Transverse colon (tissue), 4 donors: ENCODE data around the gene MCF2L2. TPM values are rescaled to one million over a fixed set of nuclear protein-coding genes. Genes with fewer than 3 reads are reported as not detected.
"Not testable (repeated sequence)": the region's sequence is repeated elsewhere in the genome, so short reads cannot be mapped to it uniquely, and the experiment has no call there.

Experiments
- DNase-seq: peaks from one replicate; pipeline ENCODE4 v3.0.0-alpha.2; 2019
- H3K27ac ChIP-seq, 4 donors: fragments of 200-600 bp; sonication (generic); 2 replicates each; pipeline ENCODE4 v1.5.1; 2016 to 2018; ENCODE audit warnings: inconsistent platforms in 4 of 4
- H3K27me3 ChIP-seq: fragments of 200-600 bp; sonication (generic); 2 replicates; pipeline ENCODE4 v1.5.1; 2017; ENCODE audit warnings: inconsistent platforms
- H3K36me3 ChIP-seq, 4 donors: fragments of 200-600 bp; sonication (generic); 2 replicates each; pipeline ENCODE4 v1.5.1; 2017 to 2019; ENCODE audit warnings: inconsistent platforms in 4 of 4
- H3K4me1 ChIP-seq, 4 donors: fragments of 200-600 bp; sonication (generic); 2 replicates each; pipeline ENCODE4 v1.5.1; 2017 to 2020; ENCODE audit warnings: inconsistent platforms in 4 of 4
- H3K4me3 ChIP-seq, 4 donors: fragments of 200-600 bp; sonication (generic); 1 replicate in 1 of 4; 2 replicates in 3 of 4; pipeline versions ENCODE4 v1.5.1 to v1.6.1; 2017 to 2019; ENCODE audit warnings: inconsistent platforms in 4 of 4
- H3K9me3 ChIP-seq, 2 donors: fragments of 200-600 bp; sonication (generic); 2 replicates each; pipeline ENCODE4 v1.5.1; 2017 to 2019; ENCODE audit warnings: inconsistent platforms in 2 of 2
- EP300 ChIP-seq: sonication (generic); formaldehyde crosslinking; IDR thresholded peaks from one replicate; pipeline ENCODE4 v1.6.1; 2017; ENCODE audit warnings: antibody characterized with exemption, low read depth
- POLR2A ChIP-seq: fragments of 450-650 bp; IDR thresholded peaks from one replicate; pipeline ENCODE4 v1.6.1; 2016; ENCODE audit warnings: antibody characterized with exemption, mild to moderate bottlenecking, moderate library complexity
- POLR2AphosphoS5 ChIP-seq, 3 donors: sonication (generic); formaldehyde crosslinking; IDR thresholded peaks; one replicate each; pipeline ENCODE4 v1.6.1; 2016; ENCODE audit warnings: antibody characterized with exemption in 3 of 3
- WGBS, 2 donors: methylation state at CpG; one replicate each; pipeline ENCODE4 v1.1.5; 2018; ENCODE audit warnings: low coverage in 1 of 2; 5-methylcytosine and 5-hydroxymethylcytosine counted together
- in situ Hi-C, 4 donors: fragments of 200-750 bp; cut with MboI; loops; one replicate each; pipeline versions ENCODE4 v1.15.0 to v1.15.1; 2017; ENCODE audit warnings: low sequenced_read_pairs in 3 of 4, low pct_ligation_motif_present in 1 of 4, low pct_unique_long_range_greater_than_20kb in 1 of 4
- intact Hi-C: fragments of 100-400 bp; cut with DNase I; formaldehyde crosslinking; loops from one replicate; pipeline ENCODE4 v1.15.1; 2023; ENCODE audit warnings: low total_unique reads
- total RNA-seq, 4 donors: library from RNA; depleted of rRNA; stranded (reverse); fragments of >200 nt; gene quantifications; one replicate each; pipeline ENCODE4 v1.1.0, GENCODE V29; 2016
- TF ChIP-seq, protein P1 (sequence below), 5 experiments: fragments of 200-600 bp in 3 of 5; fragments of 450-650 bp in 2 of 5; sonication (generic) in 3 of 5; IDR thresholded peaks; 1 replicate in 2 of 5; 2 replicates in 3 of 5; pipeline ENCODE4 v1.5.1; 2016 to 2017; ENCODE audit warnings: antibody characterized with exemption in 5 of 5, inconsistent platforms in 3 of 5, mild to moderate bottlenecking in 2 of 5, moderate library complexity in 1 of 5

The MCF2L2 gene
- total RNA-seq, 4 donors from 2014 or later = 0.20 to 3.7 (median 2.0) TPM

DNA sequence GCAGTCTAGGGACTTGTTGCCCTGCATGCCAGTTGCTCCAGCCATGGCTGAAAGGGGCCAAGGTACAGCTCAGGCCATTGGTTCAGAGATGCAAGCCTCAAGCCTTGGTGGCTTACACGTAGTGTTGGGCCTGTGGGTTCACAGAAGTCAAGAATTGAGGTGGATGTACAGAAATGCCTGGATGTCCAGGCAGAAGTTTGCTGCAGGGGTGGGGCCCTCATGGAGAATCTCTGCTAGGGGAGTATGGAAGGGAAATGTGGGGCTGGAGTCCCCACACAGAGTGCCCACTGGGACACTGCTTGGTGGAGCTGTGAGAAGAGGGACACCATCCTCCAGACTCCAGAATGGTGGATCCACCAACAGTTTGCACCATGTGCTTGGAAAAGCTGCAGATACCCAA is 186.0 kb downstream of the MCF2L2 start:
- TF ChIP-seq EP300 (no peak), POLR2AphosphoS5 (IDR thresholded peaks at IDR 0.05) (no peak), POLR2A (no peak)
- TF ChIP-seq, protein P1, sequence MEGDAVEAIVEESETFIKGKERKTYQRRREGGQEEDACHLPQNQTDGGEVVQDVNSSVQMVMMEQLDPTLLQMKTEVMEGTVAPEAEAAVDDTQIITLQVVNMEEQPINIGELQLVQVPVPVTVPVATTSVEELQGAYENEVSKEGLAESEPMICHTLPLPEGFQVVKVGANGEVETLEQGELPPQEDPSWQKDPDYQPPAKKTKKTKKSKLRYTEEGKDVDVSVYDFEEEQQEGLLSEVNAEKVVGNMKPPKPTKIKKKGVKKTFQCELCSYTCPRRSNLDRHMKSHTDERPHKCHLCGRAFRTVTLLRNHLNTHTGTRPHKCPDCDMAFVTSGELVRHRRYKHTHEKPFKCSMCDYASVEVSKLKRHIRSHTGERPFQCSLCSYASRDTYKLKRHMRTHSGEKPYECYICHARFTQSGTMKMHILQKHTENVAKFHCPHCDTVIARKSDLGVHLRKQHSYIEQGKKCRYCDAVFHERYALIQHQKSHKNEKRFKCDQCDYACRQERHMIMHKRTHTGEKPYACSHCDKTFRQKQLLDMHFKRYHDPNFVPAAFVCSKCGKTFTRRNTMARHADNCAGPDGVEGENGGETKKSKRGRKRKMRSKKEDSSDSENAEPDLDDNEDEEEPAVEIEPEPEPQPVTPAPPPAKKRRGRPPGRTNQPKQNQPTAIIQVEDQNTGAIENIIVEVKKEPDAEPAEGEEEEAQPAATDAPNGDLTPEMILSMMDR (IDR thresholded peaks at IDR 0.05) = no peak
- peaks cover 6 to 9% of the 10 kb centered on the region in 2 donors for H3K9me3 ChIP-seq
- H3K4me3 ChIP-seq = no peak overlapping the region
- intact Hi-C loops (no loop called here), in situ Hi-C loops (no loop called here)
- H3K36me3 ChIP-seq = no peaks in the 10 kb centered on the region
- no peak overlapping the region for H3K27ac ChIP-seq
- H3K4me1 ChIP-seq = peaks cover 0 to 21% (median 4%) of the 10 kb centered on the region in 4 donors
- 77 to 100% methylated on average over 1 of the region's 1 CpG for WGBS, 2 donors
- H3K27me3 ChIP-seq = no peaks in the 10 kb centered on the region
- DNase-seq = no peak

DNA sequence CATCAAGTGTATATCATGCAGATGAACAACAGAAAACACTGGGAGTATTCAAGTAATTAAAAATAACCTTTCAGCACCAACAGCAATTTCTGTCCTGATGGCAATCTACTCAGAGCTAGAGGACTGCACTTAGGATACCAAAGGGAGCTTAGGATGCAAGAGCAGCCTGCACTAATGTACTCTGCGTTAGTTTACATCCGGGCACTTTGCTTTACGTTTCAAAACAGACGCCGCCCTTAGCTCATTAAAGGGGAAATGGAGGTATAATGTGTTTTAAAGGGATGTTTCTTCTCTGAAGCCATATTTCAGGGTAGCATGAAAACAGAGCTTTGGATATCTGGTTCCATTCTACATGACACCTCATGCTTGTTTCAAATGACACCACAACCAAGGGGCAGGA is 189.4 kb downstream of the MCF2L2 start:
- TF ChIP-seq EP300 = no peak
- no peak for TF ChIP-seq POLR2AphosphoS5 (IDR thresholded peaks at IDR 0.05)
- TF ChIP-seq POLR2A = no peak
- no peak for DNase-seq
- Histone ChIP-seq H3K27ac (no peak overlapping the region), H3K9me3 (peaks cover 6 to 9% of the 10 kb centered on the region in 2 donors), H3K4me3 (no peak overlapping the region), H3K27me3 (no peaks in the 10 kb centered on the region), H3K4me1 (peaks cover 0 to 2% (median 0%) of the 10 kb centered on the region in 4 donors), H3K36me3 (no peaks in the 10 kb centered on the region)
- in situ Hi-C loops (no loop called here), intact Hi-C loops (no loop called here)
- WGBS, 2 donors = 66 to 84% methylated on average over 5 of the region's 5 CpGs

DNA sequence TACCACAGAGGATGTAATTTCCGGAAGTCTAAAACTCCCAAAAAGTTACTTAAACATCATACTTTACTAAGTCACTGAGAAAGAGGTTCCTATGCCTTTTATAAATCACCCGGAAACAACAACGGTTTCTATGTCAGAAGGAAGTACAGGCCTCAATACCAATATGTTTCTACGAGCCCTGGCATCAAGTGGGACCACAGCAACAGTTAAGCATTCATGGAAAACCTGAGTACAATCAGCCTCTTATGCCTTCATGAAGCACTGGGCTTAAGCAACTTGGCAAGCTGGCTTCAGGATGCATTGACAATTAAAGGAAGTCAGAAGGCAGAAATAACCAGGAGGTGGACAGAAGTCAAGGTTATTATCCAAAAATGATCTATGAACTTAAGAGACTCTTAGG is 194.5 kb downstream of the MCF2L2 start:
- in situ Hi-C loops = no loop called here
- no peak overlapping the region for H3K27ac ChIP-seq
- intact Hi-C loops = no loop called here
- H3K4me3 ChIP-seq = no peak overlapping the region
- H3K36me3 ChIP-seq = no peaks in the 10 kb centered on the region
- H3K27me3 ChIP-seq = no peaks in the 10 kb centered on the region
- DNase-seq = no peak
- no peaks in the 10 kb centered on the region for H3K4me1 ChIP-seq
- TF ChIP-seq POLR2A = no peak
- TF ChIP-seq, protein P1 (IDR thresholded peaks at IDR 0.05) = no peak
- TF ChIP-seq POLR2AphosphoS5 (IDR thresholded peaks at IDR 0.05) = no peak
- TF ChIP-seq EP300 = no peak
- H3K9me3 ChIP-seq = no peaks in the 10 kb centered on the region
- 54 to 62% methylated on average over 4 of the region's 4 CpGs for WGBS, 2 donors

DNA sequence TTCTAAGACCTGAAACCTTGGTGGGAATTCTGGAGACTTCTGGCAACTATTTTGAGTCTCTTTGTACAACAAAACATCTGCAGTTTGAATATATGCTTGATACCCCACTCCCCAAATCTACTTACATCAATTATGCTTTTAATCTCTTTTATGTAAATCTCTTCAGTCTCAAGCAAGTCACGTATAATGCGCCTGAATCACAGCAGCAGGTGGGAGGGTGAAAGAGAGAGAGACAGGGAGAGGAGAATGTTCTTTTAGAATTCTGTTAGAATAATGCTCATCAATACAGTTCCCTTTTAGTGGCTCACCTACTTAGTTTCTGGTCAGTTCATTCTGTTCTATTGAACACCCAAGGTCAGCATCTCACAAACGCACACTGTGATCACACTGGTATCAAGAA is 197.6 kb downstream of the MCF2L2 start:
- H3K9me3 ChIP-seq = no peaks in the 10 kb centered on the region
- no peaks in the 10 kb centered on the region for H3K4me1 ChIP-seq
- in situ Hi-C loops (no loop called here), intact Hi-C loops (no loop called here)
- no peak for TF ChIP-seq POLR2AphosphoS5 (IDR thresholded peaks at IDR 0.05)
- TF ChIP-seq, protein P1 (IDR thresholded peaks at IDR 0.05) = no peak
- no peak for TF ChIP-seq POLR2A
- TF ChIP-seq EP300 = no peak
- no peak overlapping the region for H3K27ac ChIP-seq
- DNase-seq = no peak
- H3K36me3 ChIP-seq = no peaks in the 10 kb centered on the region
- H3K4me3 ChIP-seq = no peak overlapping the region
- 82 to 94% methylated on average over 2 to 3 of the region's 3 CpGs for WGBS, 2 donors
- no peaks in the 10 kb centered on the region for H3K27me3 ChIP-seq

DNA sequence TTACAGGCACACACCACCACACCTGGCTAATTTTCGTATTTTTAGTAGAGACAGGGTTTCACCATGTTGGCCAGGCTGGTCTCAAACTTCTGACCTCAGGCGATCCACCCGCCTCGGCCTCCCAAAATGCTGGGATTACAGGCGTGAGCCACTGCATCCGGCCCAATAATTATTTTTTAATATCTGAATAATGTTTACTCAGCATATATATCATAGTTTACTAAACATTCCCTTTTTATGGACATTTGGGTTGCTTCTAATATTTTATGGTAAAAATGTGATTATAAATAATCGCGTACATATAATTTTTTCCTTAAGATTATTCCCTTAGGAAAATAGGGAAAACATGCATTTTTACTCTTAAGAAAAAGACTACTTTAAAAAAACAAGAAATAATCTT is 198.2 kb downstream of the MCF2L2 start:
- WGBS, 2 donors = 85 to 90% methylated on average over 7 to 8 of the region's 8 CpGs
- H3K4me3 ChIP-seq, H3K9me3 ChIP-seq, intact Hi-C loops, DNase-seq, H3K27ac ChIP-seq, H3K4me1 ChIP-seq, H3K27me3 ChIP-seq, in situ Hi-C loops, H3K36me3 ChIP-seq: not testable (repeated sequence)
